Uterus (tissue), 4 donors: ENCODE data around the gene CTSD. TPM values are rescaled to one million over a fixed set of nuclear protein-coding genes. Genes with fewer than 3 reads are reported as not detected.

Experiments
- DNase-seq, 2 donors: peaks; one replicate each; pipeline ENCODE4 v3.0.0-alpha.2; 2019 to 2020
- H3K27ac ChIP-seq, 2 donors: fragments of 200-600 bp; sonication (generic); 1 replicate in 1 of 2; 2 replicates in 1 of 2; pipeline ENCODE4 v1.5.1; 2016 to 2018
- H3K27me3 ChIP-seq, 2 donors: fragments of 200-600 bp; sonication (generic); one replicate each; pipeline ENCODE4 v1.5.1; 2018 to 2019; ENCODE audit warnings: control low read depth in 1 of 2
- H3K36me3 ChIP-seq, 2 donors: fragments of 200-600 bp; sonication (generic); one replicate each; pipeline ENCODE4 v1.5.1; 2019; ENCODE audit warnings: control low read depth in 1 of 2
- H3K4me1 ChIP-seq, 2 donors: fragments of 200-600 bp; sonication (generic); one replicate each; pipeline ENCODE4 v1.5.1; 2018 to 2019; ENCODE audit warnings: control low read depth in 1 of 2
- H3K4me3 ChIP-seq, 2 donors: fragments of 200-600 bp; sonication (generic); 1 replicate in 1 of 2; 2 replicates in 1 of 2; pipeline ENCODE4 v1.5.1; 2018 to 2019; ENCODE audit warnings: mild to moderate bottlenecking in 1 of 2
- H3K9me3 ChIP-seq, 2 donors: fragments of 200-600 bp; sonication (generic); one replicate each; pipeline ENCODE4 v1.5.1; 2019; ENCODE audit warnings: control low read depth in 1 of 2
- POLR2A ChIP-seq, 2 donors: fragments of 450-650 bp; IDR thresholded peaks; one replicate each; pipeline ENCODE4 v1.6.1; 2016; ENCODE audit warnings: antibody characterized with exemption in 2 of 2, mild to moderate bottlenecking in 1 of 2, moderate library complexity in 1 of 2
- intact Hi-C: fragments of 100-400 bp; cut with DNase I; formaldehyde crosslinking; loops from one replicate; pipeline ENCODE4 v1.15.1; 2023; ENCODE audit warnings: low total_unique reads
- total RNA-seq, 4 donors: library from RNA; depleted of rRNA in 3 of 4; stranded (reverse); fragments of >200 nt in 3 of 4; gene quantifications; one replicate each; pipeline versions ENCODE4 v1.1.0 to v1.2.4, GENCODE V29; 2014 to 2023
- TF ChIP-seq, protein P1 (sequence below), 4 experiments: fragments of 200-600 bp in 2 of 4; fragments of 450-650 bp in 2 of 4; sonication (generic) in 2 of 4; IDR thresholded peaks; one replicate each; pipeline ENCODE4 v1.5.1; 2016 to 2019; ENCODE audit warnings: antibody characterized with exemption in 4 of 4, mild to moderate bottlenecking in 2 of 4, moderate library complexity in 1 of 4
- donor health status: DM: yes; HTN: yes; CAD: no.

The CTSD gene
- total RNA-seq, 4 donors from 2014 or later: 80.0 to 188 (median 126) TPM

DNA sequence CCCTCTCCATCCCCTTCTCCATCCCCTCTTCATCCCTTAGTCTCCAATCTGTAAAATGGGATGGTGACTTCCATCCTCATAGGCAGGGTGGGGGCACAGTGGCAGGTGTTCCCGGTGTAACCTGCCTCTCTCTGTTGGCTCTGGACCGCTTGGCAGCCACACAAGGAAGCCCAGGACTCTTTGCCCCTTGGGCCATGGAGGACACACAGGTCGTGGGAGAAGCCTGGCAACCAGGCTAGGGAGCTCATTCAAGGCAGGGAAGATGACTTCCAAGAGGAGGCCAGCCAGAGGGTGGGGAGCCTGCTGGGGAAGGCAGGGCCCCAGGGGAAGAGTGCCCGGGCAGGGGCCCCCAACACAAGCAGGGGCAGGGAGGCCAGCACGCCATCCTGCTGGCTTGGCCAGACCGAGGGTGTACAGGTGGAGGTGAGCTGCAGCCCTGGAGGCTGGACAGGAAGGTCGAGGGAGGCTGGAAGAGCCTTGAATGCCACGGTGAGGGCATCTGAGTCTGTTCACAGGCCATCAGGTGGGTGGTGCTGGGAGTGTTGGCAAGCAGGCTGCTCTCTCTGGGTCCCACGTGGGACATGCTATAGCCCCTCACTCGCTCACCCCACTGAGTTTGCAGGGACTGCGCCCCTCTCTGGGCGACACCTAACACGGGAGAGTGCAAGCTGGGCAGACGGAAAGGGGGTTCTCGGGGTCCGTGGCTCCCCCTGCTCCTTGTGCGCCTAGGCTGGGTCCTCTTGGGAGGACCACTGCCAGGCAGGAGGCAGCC lies 15.5 kb upstream of the CTSD start:
- no peak overlapping the region for H3K4me3 ChIP-seq
- H3K27me3 ChIP-seq: no peaks in the 10 kb centered on the region
- no peak overlapping the region for H3K27ac ChIP-seq
- intact Hi-C loops: no loop called here
- no peaks in the 10 kb centered on the region for H3K9me3 ChIP-seq
- H3K4me1 ChIP-seq: no peaks in the 10 kb centered on the region
- DNase-seq: no peak
- TF ChIP-seq, protein P1, sequence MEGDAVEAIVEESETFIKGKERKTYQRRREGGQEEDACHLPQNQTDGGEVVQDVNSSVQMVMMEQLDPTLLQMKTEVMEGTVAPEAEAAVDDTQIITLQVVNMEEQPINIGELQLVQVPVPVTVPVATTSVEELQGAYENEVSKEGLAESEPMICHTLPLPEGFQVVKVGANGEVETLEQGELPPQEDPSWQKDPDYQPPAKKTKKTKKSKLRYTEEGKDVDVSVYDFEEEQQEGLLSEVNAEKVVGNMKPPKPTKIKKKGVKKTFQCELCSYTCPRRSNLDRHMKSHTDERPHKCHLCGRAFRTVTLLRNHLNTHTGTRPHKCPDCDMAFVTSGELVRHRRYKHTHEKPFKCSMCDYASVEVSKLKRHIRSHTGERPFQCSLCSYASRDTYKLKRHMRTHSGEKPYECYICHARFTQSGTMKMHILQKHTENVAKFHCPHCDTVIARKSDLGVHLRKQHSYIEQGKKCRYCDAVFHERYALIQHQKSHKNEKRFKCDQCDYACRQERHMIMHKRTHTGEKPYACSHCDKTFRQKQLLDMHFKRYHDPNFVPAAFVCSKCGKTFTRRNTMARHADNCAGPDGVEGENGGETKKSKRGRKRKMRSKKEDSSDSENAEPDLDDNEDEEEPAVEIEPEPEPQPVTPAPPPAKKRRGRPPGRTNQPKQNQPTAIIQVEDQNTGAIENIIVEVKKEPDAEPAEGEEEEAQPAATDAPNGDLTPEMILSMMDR (IDR thresholded peaks at IDR 0.05): no peak
- no peak for TF ChIP-seq POLR2A (IDR thresholded peaks at IDR 0.05)
- H3K36me3 ChIP-seq: no peaks in the 10 kb centered on the region

DNA sequence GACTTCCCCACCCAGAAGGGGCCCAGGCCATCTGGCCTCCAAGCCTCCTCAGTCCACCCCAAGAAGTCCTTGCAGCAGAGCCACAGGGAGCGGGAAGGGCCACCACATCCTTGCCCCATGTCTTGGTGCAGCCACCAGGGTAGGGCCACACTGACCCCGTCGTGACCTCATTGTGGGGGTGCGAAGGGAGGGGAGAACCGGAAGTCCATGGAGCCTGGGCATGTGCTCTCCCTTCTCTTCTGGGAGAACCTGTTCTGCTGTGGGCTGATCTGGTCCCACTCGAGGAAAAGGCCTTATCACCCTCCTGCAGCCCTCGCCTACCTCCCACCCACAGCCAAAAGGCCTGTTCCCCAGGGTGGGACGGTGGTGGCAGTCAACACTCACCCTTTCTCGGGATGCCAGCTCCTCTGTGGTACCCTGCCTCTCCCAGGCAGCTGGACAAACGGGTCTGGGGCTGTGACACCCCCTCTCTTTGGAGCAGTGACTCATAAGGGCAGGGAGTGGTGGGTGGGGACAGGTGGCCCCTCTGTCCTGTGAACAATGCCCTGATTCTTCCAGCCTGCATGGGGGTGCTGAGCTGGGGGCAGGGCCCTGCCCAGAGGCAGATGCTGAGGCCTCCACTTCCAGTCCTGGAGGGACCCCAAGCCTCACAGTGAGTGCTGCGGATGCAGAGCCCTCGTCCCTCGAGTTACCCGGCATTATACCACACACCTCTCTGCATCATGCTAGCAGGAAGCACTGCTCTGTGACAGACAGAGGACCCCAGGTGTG lies 14.6 kb upstream of the CTSD start:
- Histone ChIP-seq H3K36me3 (no peaks in the 10 kb centered on the region), H3K27me3 (no peaks in the 10 kb centered on the region), H3K4me3 (no peak overlapping the region), H3K9me3 (no peaks in the 10 kb centered on the region), H3K4me1 (no peaks in the 10 kb centered on the region), H3K27ac (no peak overlapping the region)
- DNase-seq: no peak
- TF ChIP-seq, protein P1 (IDR thresholded peaks at IDR 0.05): no peak
- no peak for TF ChIP-seq POLR2A (IDR thresholded peaks at IDR 0.05)
- intact Hi-C loops: no loop called here

DNA sequence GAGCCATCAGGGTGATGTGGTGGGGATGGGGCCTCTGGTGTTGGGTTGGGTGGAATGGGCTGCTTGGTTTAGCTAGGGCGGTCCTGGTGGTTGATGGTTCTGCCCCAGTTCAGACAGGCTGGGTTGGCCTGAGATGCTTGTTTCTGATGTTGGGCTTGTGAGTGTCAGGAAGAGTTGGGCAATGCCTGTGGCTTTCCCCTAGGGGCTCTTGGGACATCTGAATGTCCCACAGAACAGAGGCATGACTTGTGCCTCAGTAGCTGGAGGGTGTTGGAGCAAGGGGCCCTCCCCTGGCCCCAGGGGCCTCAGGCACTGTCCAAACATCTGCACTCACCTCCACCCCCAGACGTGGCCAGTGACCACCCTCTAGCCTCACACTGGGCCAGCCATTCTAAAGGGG lies 14.0 kb upstream of the CTSD start:
- no peak for DNase-seq
- intact Hi-C loops: no loop called here

GRCh38 chr11:1776944-1777715 lies 13.4 kb upstream of the CTSD start:
- H3K36me3 ChIP-seq: no peaks in the 10 kb centered on the region
- no peak overlapping the region for H3K4me3 ChIP-seq
- no peaks in the 10 kb centered on the region for H3K4me1 ChIP-seq
- intact Hi-C loops: no loop called here
- TF ChIP-seq, protein P1 (IDR thresholded peaks at IDR 0.05): no peak
- no peak for TF ChIP-seq POLR2A (IDR thresholded peaks at IDR 0.05)
- no peak overlapping the region for H3K27ac ChIP-seq
- no peaks in the 10 kb centered on the region for H3K27me3 ChIP-seq
- no peaks in the 10 kb centered on the region for H3K9me3 ChIP-seq
- no peak for DNase-seq

More for the DNA sequence above, 14.0 kb upstream of the CTSD start:
- Histone ChIP-seq H3K4me1 (no peaks in the 10 kb centered on the region), H3K27ac (no peak overlapping the region), H3K36me3 (no peaks in the 10 kb centered on the region), H3K9me3 (no peaks in the 10 kb centered on the region), H3K4me3 (no peak overlapping the region), H3K27me3 (no peaks in the 10 kb centered on the region)
- TF ChIP-seq, protein P1 (IDR thresholded peaks at IDR 0.05): no peak
- no peak for TF ChIP-seq POLR2A (IDR thresholded peaks at IDR 0.05)
